WTC11 (cell line): ENCODE measurements around the gene EXOC4.

Experiments
- ELF4 ChIP-seq: sonication (generic); formaldehyde crosslinking; IDR thresholded peaks from 2 replicates; pipeline ENCODE4 v1.8.1; 2022; ENCODE audit warnings: low read depth, mild to moderate bottlenecking, moderate library complexity, missing genetic modification reagents
- FOXK1 ChIP-seq: sonication (generic); formaldehyde crosslinking; IDR thresholded peaks from 2 replicates; pipeline ENCODE4 v1.8.0; 2022; ENCODE audit warnings: mild to moderate bottlenecking, moderate library complexity, missing genetic modification reagents
- NFE2L1 ChIP-seq: sonication (generic); formaldehyde crosslinking; IDR thresholded peaks from 2 replicates; pipeline ENCODE4 v1.8.1; 2023; ENCODE audit warnings: missing genetic modification reagents
- ZNF121 ChIP-seq: sonication (generic); formaldehyde crosslinking; IDR thresholded peaks from 2 replicates; pipeline ENCODE4 v1.8.0; 2023; ENCODE audit warnings: missing genetic modification reagents
- ZNF416 ChIP-seq: fragments of 250-450 bp; sonication (Bioruptor Pico); IDR thresholded peaks from 2 replicates; pipeline ENCODE4 v1.9.0; 2021; ENCODE audit warnings: mild to moderate bottlenecking, inconsistent platforms
- TF ChIP-seq, protein P1 (sequence below): sonication (generic); formaldehyde crosslinking; IDR thresholded peaks from 2 replicates; pipeline ENCODE4 v1.8.1; 2023; ENCODE audit warnings: mild to moderate bottlenecking, missing genetic modification reagents, moderate library complexity
- TF ChIP-seq, protein P2 (sequence below): fragments of 200-600 bp; IDR thresholded peaks from 2 replicates; pipeline ENCODE4 v1.8.0; 2022; ENCODE audit warnings: antibody characterized with exemption
- TF ChIP-seq, protein P3 (sequence below): sonication (generic); formaldehyde crosslinking; IDR thresholded peaks from 2 replicates; pipeline ENCODE4 v1.8.1; 2023; ENCODE audit warnings: mild to moderate bottlenecking, missing genetic modification reagents, moderate library complexity
- TF ChIP-seq, protein P4 (sequence below): sonication (generic); formaldehyde crosslinking; conservative IDR thresholded peaks from 2 replicates; pipeline ENCODE4 v1.8.1; 2023; ENCODE audit warnings: mild to moderate bottlenecking, low read depth, missing genetic modification reagents, moderate library complexity

DNA sequence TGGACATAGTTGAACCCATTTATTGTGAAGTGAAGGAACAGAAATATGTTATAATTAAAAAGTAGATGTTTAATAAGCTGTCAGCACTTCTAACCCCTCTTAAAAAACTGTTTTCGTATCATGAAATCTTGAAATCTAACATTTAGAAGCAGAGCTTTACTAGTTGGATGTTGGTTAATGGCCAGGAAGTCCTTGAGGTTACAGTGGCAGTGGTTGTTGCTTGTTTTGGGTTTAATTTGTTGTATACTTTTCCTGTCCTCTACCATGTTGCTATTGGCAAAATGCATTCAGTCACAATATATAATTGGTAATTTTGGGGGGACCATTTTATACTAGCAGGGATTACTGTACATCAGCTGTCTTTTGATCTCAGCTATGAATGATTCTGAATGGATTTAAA is 60.7 kb downstream of the EXOC4 start:
- no peak for TF ChIP-seq ELF4 (CRISPR knock-in tag)
- TF ChIP-seq NFE2L1 (CRISPR knock-in tag) = no peak
- TF ChIP-seq, protein P1, sequence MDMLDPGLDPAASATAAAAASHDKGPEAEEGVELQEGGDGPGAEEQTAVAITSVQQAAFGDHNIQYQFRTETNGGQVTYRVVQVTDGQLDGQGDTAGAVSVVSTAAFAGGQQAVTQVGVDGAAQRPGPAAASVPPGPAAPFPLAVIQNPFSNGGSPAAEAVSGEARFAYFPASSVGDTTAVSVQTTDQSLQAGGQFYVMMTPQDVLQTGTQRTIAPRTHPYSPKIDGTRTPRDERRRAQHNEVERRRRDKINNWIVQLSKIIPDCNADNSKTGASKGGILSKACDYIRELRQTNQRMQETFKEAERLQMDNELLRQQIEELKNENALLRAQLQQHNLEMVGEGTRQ (CRISPR knock-in tag) = no peak
- TF ChIP-seq, protein P2, sequence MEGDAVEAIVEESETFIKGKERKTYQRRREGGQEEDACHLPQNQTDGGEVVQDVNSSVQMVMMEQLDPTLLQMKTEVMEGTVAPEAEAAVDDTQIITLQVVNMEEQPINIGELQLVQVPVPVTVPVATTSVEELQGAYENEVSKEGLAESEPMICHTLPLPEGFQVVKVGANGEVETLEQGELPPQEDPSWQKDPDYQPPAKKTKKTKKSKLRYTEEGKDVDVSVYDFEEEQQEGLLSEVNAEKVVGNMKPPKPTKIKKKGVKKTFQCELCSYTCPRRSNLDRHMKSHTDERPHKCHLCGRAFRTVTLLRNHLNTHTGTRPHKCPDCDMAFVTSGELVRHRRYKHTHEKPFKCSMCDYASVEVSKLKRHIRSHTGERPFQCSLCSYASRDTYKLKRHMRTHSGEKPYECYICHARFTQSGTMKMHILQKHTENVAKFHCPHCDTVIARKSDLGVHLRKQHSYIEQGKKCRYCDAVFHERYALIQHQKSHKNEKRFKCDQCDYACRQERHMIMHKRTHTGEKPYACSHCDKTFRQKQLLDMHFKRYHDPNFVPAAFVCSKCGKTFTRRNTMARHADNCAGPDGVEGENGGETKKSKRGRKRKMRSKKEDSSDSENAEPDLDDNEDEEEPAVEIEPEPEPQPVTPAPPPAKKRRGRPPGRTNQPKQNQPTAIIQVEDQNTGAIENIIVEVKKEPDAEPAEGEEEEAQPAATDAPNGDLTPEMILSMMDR = no peak
- TF ChIP-seq, protein P3, sequence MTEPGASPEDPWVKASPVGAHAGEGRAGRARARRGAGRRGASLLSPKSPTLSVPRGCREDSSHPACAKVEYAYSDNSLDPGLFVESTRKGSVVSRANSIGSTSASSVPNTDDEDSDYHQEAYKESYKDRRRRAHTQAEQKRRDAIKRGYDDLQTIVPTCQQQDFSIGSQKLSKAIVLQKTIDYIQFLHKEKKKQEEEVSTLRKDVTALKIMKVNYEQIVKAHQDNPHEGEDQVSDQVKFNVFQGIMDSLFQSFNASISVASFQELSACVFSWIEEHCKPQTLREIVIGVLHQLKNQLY = no peak
- TF ChIP-seq ZNF416 (CRISPR knock-in tag) = no peak
- TF ChIP-seq ZNF121 = no peak
- no peak for TF ChIP-seq FOXK1 (CRISPR knock-in tag)
- TF ChIP-seq, protein P4, sequence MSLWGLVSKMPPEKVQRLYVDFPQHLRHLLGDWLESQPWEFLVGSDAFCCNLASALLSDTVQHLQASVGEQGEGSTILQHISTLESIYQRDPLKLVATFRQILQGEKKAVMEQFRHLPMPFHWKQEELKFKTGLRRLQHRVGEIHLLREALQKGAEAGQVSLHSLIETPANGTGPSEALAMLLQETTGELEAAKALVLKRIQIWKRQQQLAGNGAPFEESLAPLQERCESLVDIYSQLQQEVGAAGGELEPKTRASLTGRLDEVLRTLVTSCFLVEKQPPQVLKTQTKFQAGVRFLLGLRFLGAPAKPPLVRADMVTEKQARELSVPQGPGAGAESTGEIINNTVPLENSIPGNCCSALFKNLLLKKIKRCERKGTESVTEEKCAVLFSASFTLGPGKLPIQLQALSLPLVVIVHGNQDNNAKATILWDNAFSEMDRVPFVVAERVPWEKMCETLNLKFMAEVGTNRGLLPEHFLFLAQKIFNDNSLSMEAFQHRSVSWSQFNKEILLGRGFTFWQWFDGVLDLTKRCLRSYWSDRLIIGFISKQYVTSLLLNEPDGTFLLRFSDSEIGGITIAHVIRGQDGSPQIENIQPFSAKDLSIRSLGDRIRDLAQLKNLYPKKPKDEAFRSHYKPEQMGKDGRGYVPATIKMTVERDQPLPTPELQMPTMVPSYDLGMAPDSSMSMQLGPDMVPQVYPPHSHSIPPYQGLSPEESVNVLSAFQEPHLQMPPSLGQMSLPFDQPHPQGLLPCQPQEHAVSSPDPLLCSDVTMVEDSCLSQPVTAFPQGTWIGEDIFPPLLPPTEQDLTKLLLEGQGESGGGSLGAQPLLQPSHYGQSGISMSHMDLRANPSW (CRISPR knock-in tag) = no peak
